ENCODE results near the gene ZNF3. TPM values are rescaled to one million over a fixed set of nuclear protein-coding genes. Genes with fewer than 3 reads are reported as not detected.

ZNF3 gene
- polyA plus RNA-seq, 4 donors, result 20.3 to 55.2 (median 27.2) TPM

DNA sequence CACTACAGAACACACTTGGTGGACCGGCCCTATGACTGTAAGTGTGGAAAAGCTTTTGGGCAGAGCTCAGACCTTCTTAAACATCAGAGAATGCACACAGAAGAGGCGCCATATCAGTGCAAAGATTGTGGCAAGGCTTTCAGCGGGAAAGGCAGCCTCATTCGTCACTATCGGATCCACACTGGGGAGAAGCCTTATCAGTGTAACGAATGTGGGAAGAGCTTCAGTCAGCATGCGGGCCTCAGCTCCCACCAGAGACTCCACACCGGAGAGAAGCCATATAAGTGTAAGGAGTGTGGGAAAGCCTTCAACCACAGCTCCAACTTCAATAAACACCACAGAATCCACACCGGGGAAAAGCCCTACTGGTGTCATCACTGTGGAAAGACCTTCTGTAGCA is 17.4 kb downstream of the ZNF3 start:
- FAIRE-seq, result no peak
- H3K4me1 ChIP-seq (ENCODE audit: control insufficient read depth in 3 of 3, insufficient read depth in 2 of 3, low read depth in 1 of 3, low read length in 2 of 3), result no peaks in the 10 kb centered on the region
- H3K36me3 ChIP-seq (ENCODE audit: control insufficient read depth in 3 of 3, insufficient read depth in 2 of 3, low read depth in 1 of 3, low read length in 3 of 3), result peaks cover 2 to 62% (median 4%) of the 10 kb centered on the region in 3 donors
- no peak overlapping the region for H3K27ac ChIP-seq (ENCODE audit: low read depth in 1 of 3, low read length in 2 of 3)
- H3K9me3 ChIP-seq (ENCODE audit: control insufficient read depth in 2 of 2, insufficient read depth in 1 of 2, low read depth in 1 of 2, low read length in 1 of 2), result peaks cover 0 to 3% of the 10 kb centered on the region in 2 donors
- 93 to 96% (median 95%) methylated on average over 9 of the region's 9 CpGs for WGBS, 3 donors
- no peaks in the 10 kb centered on the region for H3K27me3 ChIP-seq (ENCODE audit: control insufficient read depth in 3 of 3, insufficient read depth in 3 of 3, low read length in 3 of 3)
- no peak for DNase-seq
- no peak overlapping the region for H3K4me3 ChIP-seq (ENCODE audit: low read depth in 1 of 3, low read length in 3 of 3)

DNA sequence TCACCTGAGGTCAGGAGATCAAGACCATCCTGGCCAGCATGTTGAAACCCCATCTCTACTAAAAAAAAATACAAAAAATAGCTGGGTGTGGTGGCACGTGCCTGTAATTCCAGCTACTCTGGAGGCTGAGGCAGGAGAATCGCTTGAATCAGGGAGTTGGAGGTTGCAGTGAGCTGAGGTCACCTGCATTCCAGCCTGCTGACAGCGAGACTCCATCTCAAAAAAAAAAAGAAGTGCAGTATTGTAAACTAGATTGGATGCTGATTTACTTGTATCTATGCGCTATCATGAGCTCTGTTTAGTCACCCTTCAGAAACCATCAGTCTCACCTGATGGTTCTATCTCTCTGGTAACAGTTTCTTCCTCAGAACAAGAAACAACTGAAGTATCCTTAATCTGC is 18.1 kb downstream of the ZNF3 start:
- 94 to 95% (median 95%) methylated on average over 4 of the region's 4 CpGs for WGBS, 3 donors
- H3K4me3 ChIP-seq (ENCODE audit: low read depth in 1 of 3, low read length in 3 of 3), result no peak overlapping the region
- H3K9me3 ChIP-seq (ENCODE audit: control insufficient read depth in 2 of 2, insufficient read depth in 1 of 2, low read depth in 1 of 2, low read length in 1 of 2), result no peaks in the 10 kb centered on the region
- H3K4me1 ChIP-seq (ENCODE audit: control insufficient read depth in 3 of 3, insufficient read depth in 2 of 3, low read depth in 1 of 3, low read length in 2 of 3), result no peaks in the 10 kb centered on the region
- no peak overlapping the region for H3K27ac ChIP-seq (ENCODE audit: low read depth in 1 of 3, low read length in 2 of 3)
- H3K27me3 ChIP-seq (ENCODE audit: control insufficient read depth in 3 of 3, insufficient read depth in 3 of 3, low read length in 3 of 3), result no peaks in the 10 kb centered on the region
- peaks cover 2 to 58% (median 6%) of the 10 kb centered on the region in 3 donors for H3K36me3 ChIP-seq (ENCODE audit: control insufficient read depth in 3 of 3, insufficient read depth in 2 of 3, low read depth in 1 of 3, low read length in 3 of 3)
- DNase-seq (no peak), FAIRE-seq (no peak)

DNA sequence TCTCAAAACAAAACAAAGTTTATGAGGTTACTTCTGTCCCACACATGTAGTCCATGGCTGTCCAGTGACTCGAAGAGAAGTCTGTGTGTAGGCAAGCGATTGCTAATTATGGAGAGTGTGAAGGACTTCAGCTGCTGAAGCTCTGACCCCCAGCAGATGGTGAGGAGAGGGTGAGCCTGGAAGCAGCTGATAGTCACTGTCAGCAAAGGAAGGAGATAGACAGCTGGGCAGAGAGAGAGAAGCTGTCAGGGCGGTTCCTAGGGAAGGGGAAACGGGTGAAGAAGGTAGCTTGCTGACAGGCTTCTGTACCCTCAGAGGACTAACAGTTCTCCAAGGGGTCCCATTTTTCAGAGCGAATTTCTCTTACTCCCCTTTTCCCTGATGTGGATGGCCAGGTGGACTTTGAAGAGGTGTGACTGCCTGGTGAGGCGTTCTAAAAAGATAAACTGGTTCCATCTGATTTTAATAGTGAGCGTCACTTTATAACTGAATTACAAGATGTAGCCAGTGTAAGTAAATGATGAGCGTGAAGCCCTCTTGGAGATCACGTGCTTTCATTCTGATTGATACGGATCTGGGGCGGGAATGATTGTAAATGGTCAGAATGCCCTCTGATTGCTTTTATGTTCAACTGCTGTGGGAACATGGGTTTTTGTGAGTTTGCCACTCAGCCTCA is 19.9 kb downstream of the ZNF3 start:
- no peaks in the 10 kb centered on the region for H3K9me3 ChIP-seq (ENCODE audit: control insufficient read depth in 2 of 2, insufficient read depth in 1 of 2, low read depth in 1 of 2, low read length in 1 of 2)
- DNase-seq (no peak), FAIRE-seq (no peak)
- 91 to 95% (median 92%) methylated on average over 11 of the region's 11 CpGs for WGBS, 3 donors
- no peak overlapping the region for H3K27ac ChIP-seq (ENCODE audit: low read depth in 1 of 3, low read length in 2 of 3)
- H3K27me3 ChIP-seq (ENCODE audit: control insufficient read depth in 3 of 3, insufficient read depth in 3 of 3, low read length in 3 of 3), result no peaks in the 10 kb centered on the region
- H3K4me3 ChIP-seq (ENCODE audit: low read depth in 1 of 3, low read length in 3 of 3), result no peak overlapping the region
- H3K36me3 ChIP-seq (ENCODE audit: control insufficient read depth in 3 of 3, insufficient read depth in 2 of 3, low read depth in 1 of 3, low read length in 3 of 3), result peaks cover 4 to 67% (median 8%) of the 10 kb centered on the region in 3 donors
- no peaks in the 10 kb centered on the region for H3K4me1 ChIP-seq (ENCODE audit: control insufficient read depth in 3 of 3, insufficient read depth in 2 of 3, low read depth in 1 of 3, low read length in 2 of 3)

DNA sequence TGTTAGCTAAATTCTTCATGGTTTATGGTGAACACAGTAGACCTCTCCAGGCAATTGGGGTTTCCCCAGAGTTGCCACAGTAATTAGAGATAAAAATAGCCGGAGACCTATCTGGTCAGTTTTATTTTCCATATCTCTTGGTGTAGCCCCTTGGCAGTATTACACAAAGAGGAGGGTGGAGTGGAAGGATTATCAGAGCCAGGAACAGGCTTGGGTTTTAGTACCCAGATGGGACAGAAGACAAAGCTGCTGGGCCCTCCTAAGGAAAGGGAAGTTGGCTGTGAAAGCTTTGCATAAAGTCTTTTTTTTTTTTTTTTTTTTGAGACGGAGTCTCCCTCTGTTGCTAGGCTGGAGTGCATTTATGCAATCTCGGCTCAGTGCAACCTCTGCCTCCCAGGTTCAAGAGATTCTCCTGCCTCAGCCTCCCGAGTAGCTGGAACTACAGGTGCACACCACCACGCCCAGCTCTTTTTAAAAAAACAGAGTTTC is 22.2 kb downstream of the ZNF3 start:
- no peaks in the 10 kb centered on the region for H3K4me1 ChIP-seq (ENCODE audit: control insufficient read depth in 3 of 3, insufficient read depth in 2 of 3, low read depth in 1 of 3, low read length in 2 of 3)
- H3K27ac ChIP-seq (ENCODE audit: low read depth in 1 of 3, low read length in 2 of 3), result no peak overlapping the region
- no peaks in the 10 kb centered on the region for H3K27me3 ChIP-seq (ENCODE audit: control insufficient read depth in 3 of 3, insufficient read depth in 3 of 3, low read length in 3 of 3)
- no peak overlapping the region for H3K4me3 ChIP-seq (ENCODE audit: low read depth in 1 of 3, low read length in 3 of 3)
- DNase-seq (no peak), FAIRE-seq (no peak)
- 86 to 92% (median 88%) methylated on average over 5 of the region's 5 CpGs for WGBS, 3 donors
- peaks cover 4 to 55% (median 8%) of the 10 kb centered on the region in 3 donors for H3K36me3 ChIP-seq (ENCODE audit: control insufficient read depth in 3 of 3, insufficient read depth in 2 of 3, low read depth in 1 of 3, low read length in 3 of 3)
- H3K9me3 ChIP-seq (ENCODE audit: control insufficient read depth in 2 of 2, insufficient read depth in 1 of 2, low read depth in 1 of 2, low read length in 1 of 2), result no peaks in the 10 kb centered on the region

DNA sequence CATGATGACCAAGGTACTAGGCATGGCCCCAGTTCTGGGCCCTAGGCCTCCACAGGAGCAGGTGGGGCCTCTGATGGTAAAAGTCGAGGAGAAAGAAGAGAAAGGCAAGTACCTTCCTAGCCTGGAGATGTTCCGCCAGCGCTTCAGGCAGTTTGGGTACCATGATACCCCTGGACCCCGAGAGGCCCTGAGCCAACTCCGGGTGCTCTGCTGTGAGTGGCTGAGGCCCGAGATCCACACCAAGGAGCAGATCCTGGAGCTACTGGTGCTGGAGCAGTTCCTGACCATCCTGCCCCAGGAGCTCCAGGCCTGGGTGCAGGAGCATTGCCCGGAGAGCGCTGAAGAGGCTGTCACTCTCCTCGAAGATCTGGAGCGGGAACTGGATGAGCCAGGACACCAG is 24.5 kb downstream of the ZNF3 start:
- Histone ChIP-seq H3K27ac (ENCODE audit: low read depth in 1 of 3, low read length in 2 of 3) (no peak overlapping the region), H3K4me1 (ENCODE audit: control insufficient read depth in 3 of 3, insufficient read depth in 2 of 3, low read depth in 1 of 3, low read length in 2 of 3) (no peaks in the 10 kb centered on the region), H3K4me3 (ENCODE audit: low read depth in 1 of 3, low read length in 3 of 3) (no peak overlapping the region), H3K9me3 (ENCODE audit: control insufficient read depth in 2 of 2, insufficient read depth in 1 of 2, low read depth in 1 of 2, low read length in 1 of 2) (no peaks in the 10 kb centered on the region), H3K36me3 (ENCODE audit: control insufficient read depth in 3 of 3, insufficient read depth in 2 of 3, low read depth in 1 of 3, low read length in 3 of 3) (peaks cover 4 to 48% (median 4%) of the 10 kb centered on the region in 3 donors), H3K27me3 (ENCODE audit: control insufficient read depth in 3 of 3, insufficient read depth in 3 of 3, low read length in 3 of 3) (no peaks in the 10 kb centered on the region)
- FAIRE-seq (no peak), DNase-seq (no peak)
- WGBS, 3 donors, result 95% methylated on average over 10 of the region's 10 CpGs

DNA sequence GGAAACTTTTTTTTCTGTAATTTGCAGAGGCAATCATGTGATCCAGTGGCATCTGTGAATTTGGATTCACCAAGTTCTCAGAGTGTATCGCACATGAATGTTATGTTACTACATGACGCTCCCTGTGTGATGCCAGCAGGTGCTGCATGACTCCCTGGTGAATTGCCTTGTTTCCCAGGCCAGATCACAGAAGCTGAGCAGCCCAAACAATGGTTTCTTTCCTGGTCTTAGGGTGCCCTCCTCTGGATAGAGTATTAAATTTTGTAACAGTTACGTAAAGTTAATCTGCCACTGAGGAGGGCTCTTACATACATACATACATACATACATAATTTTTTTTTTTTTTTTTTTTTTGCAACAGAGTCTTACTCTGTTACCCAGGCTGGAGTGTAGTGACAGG is 28.3 kb downstream of the ZNF3 start:
- no peak for FAIRE-seq
- peak; percentile 82 to 83 for DNase-seq
- no peaks in the 10 kb centered on the region for H3K27me3 ChIP-seq (ENCODE audit: control insufficient read depth in 3 of 3, insufficient read depth in 3 of 3, low read length in 3 of 3)
- WGBS, 3 donors, result 11 to 42% (median 34%) methylated on average over 3 of the region's 3 CpGs
- H3K36me3 ChIP-seq (ENCODE audit: control insufficient read depth in 3 of 3, insufficient read depth in 2 of 3, low read depth in 1 of 3, low read length in 3 of 3), result peaks cover 2 to 29% (median 2%) of the 10 kb centered on the region in 3 donors
- no peak overlapping the region for H3K4me3 ChIP-seq (ENCODE audit: low read depth in 1 of 3, low read length in 3 of 3)
- H3K4me1 ChIP-seq (ENCODE audit: control insufficient read depth in 3 of 3, insufficient read depth in 2 of 3, low read depth in 1 of 3, low read length in 2 of 3), result peaks cover 0 to 11% (median 4%) of the 10 kb centered on the region in 3 donors
- no peak overlapping the region for H3K27ac ChIP-seq (ENCODE audit: low read depth in 1 of 3, low read length in 2 of 3)
- no peaks in the 10 kb centered on the region for H3K9me3 ChIP-seq (ENCODE audit: control insufficient read depth in 2 of 2, insufficient read depth in 1 of 2, low read depth in 1 of 2, low read length in 1 of 2)

DNA sequence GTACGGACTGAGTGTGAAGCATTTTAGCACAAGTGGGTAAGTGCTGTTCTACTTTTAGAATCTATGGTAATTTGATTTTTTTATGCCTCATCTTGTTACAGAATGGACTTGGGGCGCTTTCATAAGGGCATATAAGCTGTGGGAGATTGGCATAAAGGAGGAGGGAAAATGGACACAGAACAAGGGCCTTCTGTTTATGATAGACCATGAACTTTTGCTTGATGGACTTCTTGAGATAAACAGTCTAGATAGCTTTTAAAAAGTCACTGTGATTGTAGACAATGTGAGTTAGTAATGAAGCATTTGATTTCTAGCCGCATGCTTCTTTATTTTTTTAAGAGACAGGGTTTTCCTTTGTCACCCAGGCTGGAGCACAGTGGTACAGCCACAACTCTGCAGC is 29.9 kb downstream of the ZNF3 start:
- no peaks in the 10 kb centered on the region for H3K9me3 ChIP-seq (ENCODE audit: control insufficient read depth in 2 of 2, insufficient read depth in 1 of 2, low read depth in 1 of 2, low read length in 1 of 2)
- H3K27ac ChIP-seq (ENCODE audit: low read depth in 1 of 3, low read length in 2 of 3), result no peak overlapping the region
- H3K36me3 ChIP-seq (ENCODE audit: control insufficient read depth in 3 of 3, insufficient read depth in 2 of 3, low read depth in 1 of 3, low read length in 3 of 3), result peaks cover 0 to 17% (median 0%) of the 10 kb centered on the region in 3 donors
- H3K4me1 ChIP-seq (ENCODE audit: control insufficient read depth in 3 of 3, insufficient read depth in 2 of 3, low read depth in 1 of 3, low read length in 2 of 3), result peaks cover 0 to 11% (median 4%) of the 10 kb centered on the region in 3 donors
- H3K4me3 ChIP-seq (ENCODE audit: low read depth in 1 of 3, low read length in 3 of 3), result no peak overlapping the region
- FAIRE-seq, result no peak
- no peaks in the 10 kb centered on the region for H3K27me3 ChIP-seq (ENCODE audit: control insufficient read depth in 3 of 3, insufficient read depth in 3 of 3, low read length in 3 of 3)
- WGBS, 3 donors, result 51 to 79% (median 78%) methylated on average over 3 of the region's 3 CpGs
- DNase-seq, result no peak

DNA sequence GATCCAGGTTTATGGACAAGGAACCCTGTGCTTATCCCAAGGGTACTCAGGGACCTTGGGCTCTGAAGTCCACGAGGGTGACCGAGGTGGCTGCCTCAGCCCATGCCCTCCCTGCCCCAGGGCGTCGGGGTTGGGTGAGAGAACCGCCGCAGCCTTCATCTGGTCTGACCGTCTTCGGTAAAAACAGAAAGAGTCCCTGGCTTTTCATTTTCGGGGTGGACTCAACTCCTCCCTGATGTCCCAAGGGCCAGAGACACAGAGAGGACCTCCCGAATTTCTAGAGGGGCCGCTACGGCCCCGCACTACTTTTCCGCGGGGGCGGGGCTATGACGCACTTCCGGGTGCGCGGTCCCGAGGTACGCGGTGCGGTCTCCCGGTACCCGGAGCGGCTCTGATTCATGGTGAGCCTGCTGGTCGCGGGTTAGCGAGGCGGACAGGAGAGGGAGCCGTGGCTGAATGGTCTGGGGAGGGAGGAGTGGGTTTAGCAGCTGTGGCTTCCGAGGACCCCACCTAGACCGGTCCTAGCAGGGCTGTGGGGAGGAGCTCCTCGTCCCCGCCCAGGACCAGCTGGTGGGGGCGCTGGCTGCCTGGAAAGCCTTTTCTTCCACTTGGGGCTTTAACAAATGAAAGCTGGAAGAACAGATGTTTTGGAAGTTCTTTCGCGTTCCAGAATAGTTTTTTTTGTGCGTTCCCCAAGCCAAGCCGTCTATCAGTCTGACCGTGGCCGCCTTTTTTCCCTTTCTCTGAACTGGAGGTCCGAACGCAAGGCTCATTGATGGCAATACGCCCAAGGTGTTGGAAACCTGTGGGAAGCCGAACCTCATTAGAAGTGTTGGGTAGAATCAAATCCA is 31.9 kb downstream of the ZNF3 start, which contains the start of gene ZSCAN21:
ZSCAN21 (plus strand) TSS at position 334 of the 851 bp plus-strand sequence. CDS start 7,233 bp downstream, outside the sequence.
- WGBS, 3 donors, result 0 to 1% (median 1%) methylated on average over 46 to 47 of the region's 47 CpGs
- DNase-seq (peak; percentile 77 to 95), FAIRE-seq (no peak)
- Histone ChIP-seq H3K9me3 (ENCODE audit: control insufficient read depth in 2 of 2, insufficient read depth in 1 of 2, low read depth in 1 of 2, low read length in 1 of 2) (no peaks in the 10 kb centered on the region), H3K27me3 (ENCODE audit: control insufficient read depth in 3 of 3, insufficient read depth in 3 of 3, low read length in 3 of 3) (no peaks in the 10 kb centered on the region), H3K27ac (ENCODE audit: low read depth in 1 of 3, low read length in 2 of 3) (peak within 1 kb of the TSS; percentile 81 to 97 (median 94)), H3K36me3 (ENCODE audit: control insufficient read depth in 3 of 3, insufficient read depth in 2 of 3, low read depth in 1 of 3, low read length in 3 of 3) (peaks cover 0 to 13% (median 0%) of the 10 kb centered on the region in 3 donors), H3K4me3 (ENCODE audit: low read depth in 1 of 3, low read length in 3 of 3) (peak within 1 kb of the TSS; percentile 68 to 89 (median 81)), H3K4me1 (ENCODE audit: control insufficient read depth in 3 of 3, insufficient read depth in 2 of 3, low read depth in 1 of 3, low read length in 2 of 3) (peaks cover 0 to 11% (median 4%) of the 10 kb centered on the region in 3 donors)
